ENCODE results near the gene MORF4L1.
A peak's percentile ranks its signal among the peaks of the same experiment; 100 is the strongest.
"Not testable (repeated sequence)": the region's sequence is repeated elsewhere in the genome, so short reads cannot be mapped to it uniquely, and the experiment has no call there.

Gene MORF4L1, protein sequence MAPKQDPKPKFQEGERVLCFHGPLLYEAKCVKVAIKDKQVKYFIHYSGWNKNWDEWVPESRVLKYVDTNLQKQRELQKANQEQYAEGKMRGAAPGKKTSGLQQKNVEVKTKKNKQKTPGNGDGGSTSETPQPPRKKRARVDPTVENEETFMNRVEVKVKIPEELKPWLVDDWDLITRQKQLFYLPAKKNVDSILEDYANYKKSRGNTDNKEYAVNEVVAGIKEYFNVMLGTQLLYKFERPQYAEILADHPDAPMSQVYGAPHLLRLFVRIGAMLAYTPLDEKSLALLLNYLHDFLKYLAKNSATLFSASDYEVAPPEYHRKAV

DNA sequence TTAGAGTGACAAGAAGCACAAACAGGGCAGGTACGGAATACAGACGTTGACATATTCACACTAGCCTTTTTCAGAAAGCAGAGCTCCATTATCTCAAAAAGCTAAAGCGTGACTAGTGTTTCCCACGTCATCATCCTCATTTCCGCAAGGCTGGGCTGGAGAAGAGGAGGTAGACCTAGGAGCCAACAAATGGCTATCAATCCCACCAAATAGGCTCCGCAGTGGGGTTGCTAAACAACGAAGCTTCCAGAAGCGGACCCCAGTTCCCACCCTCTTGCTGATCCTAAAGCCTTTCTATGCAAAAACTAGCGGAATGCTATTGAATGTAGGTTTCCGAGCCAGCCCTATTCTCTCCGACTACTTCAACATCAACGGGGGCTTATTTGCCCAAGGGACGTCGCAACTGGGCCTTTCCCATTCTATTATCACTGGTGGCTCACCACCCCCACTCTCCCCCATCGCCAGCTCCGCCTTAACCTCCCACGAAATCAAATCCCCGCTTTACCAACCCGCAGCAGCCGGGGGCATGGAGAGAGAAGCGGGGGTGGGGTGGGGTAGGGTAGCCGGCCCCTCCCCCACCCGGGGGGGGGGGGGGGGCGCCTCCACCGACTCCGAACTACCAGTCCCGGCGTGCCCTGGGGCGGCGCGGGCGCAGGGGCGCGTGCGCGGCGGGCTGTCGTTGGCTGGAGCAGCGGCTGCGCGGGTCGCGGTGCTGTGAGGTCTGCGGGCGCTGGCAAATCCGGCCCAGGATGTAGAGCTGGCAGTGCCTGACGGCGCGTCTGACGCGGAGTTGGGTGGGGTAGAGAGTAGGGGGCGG is at the start of gene MORF4L1:
Gene MORF4L1, plus strand, starts transcription at position 736 of the 817 bp plus-strand sequence. CDS start 128 bp downstream, outside the sequence.
- DNase-seq = peak; percentile 95

DNA sequence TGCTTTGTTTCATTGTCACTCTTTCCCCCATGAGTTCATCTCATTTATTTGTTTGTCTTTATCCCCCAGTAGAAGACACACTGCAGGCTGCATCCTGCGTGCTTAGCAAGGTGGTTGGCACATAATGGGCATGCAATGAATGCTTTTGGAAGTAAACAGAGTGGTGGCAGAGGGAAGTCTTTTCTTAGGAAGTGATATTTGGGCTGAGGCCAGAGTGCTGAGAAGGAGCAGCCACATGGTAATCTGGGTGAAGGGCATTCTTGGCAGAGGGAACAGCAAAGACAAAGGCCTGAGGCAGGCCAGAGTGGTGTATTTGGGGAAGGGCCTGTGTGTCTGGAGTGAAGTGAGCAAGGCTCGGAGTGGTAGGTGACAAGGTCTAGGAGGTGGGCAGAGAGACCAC is 43.8 kb upstream of the MORF4L1 start:
- no peak for DNase-seq

GRCh38 chr15:78830514-78831228 is 42.0 kb upstream of the MORF4L1 start:
- DNase-seq = peak; percentile 15

- DNase-seq = no peak
These were observed 41.2 kb upstream of the MORF4L1 start for GRCh38 chr15:78831229-78832207.

GRCh38 chr15:78836333-78836732 is 36.4 kb upstream of the MORF4L1 start:
- no peak for DNase-seq

DNA sequence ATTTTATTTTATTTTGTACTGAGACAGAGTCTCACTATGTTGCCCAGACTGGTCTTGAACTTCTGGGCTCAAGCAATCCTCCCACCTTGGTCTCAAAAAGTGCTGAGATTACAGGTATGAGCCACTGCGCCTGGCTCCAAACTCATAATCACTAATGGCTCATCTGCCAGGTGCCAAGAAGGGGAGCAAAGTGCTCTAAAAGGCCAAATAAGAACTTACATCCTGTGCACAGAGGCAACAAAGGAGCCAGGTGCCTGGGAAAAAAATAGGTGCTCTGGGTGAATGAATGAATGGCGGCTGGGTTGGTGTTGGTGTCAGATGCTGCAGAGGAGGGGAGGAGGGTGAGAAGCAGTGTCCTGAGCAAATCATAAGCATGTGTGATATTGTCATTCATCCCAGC is 35.6 kb upstream of the MORF4L1 start:
- DNase-seq = no peak

GRCh38 chr15:78837543-78837942 is 35.1 kb upstream of the MORF4L1 start:
- DNase-seq = no peak

GRCh38 chr15:78838489-78838888 is 34.2 kb upstream of the MORF4L1 start:
- DNase-seq = no peak

GRCh38 chr15:78839151-78839550 is 33.5 kb upstream of the MORF4L1 start:
- DNase-seq = not testable (repeated sequence)

DNA sequence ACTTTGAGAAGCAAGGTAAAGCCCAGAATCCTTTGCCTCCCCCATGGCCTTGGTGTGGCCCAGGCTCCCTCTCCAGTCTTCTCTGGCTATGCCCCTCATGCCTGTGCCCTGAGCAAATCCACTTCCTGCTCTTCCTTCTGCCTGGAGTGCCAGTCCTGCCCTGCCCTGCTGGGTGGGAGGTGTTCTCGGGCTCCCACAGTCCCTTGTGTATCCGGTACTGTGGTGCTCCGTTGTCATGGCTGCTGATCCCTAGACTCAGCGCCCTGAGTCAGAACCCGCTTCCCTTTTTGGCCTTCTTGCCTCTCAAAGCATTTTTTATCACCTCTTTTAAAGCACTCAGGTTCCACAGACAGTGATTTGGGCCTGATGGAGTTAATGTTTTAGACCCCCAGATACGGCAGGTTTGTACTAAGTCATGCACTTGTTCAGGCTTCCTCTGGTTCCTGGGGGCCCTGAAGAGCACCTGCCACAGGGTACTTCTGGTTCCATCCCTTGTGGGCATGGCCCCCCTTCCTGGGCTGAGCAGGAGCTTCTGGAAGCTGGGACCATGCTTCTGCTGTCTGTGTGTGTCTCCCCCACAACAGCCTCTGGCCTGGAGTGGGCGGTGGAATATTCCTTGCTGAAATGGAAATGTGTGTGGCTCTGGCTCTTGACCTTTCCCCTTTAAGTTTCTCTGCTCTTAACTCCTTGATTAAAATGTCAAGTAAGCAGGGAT is 31.9 kb upstream of the MORF4L1 start:
- DNase-seq = no peak

DNA sequence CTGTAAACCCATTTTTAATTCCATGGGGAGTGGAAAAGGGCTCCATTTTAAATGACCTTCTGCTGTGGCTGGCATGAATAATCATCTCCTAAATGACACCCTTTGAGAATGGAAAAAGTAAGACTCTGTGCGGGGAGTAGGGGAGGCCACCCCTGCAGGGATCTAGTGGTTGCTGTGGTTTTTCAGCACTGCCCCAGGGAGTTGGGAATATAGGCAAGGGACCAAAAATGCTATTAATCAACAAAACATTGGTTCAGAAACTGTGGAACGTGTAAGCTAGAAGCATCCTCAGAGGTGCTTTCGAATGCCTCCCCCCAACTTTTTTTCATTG is 31.3 kb upstream of the MORF4L1 start:
- no peak for DNase-seq

DNA sequence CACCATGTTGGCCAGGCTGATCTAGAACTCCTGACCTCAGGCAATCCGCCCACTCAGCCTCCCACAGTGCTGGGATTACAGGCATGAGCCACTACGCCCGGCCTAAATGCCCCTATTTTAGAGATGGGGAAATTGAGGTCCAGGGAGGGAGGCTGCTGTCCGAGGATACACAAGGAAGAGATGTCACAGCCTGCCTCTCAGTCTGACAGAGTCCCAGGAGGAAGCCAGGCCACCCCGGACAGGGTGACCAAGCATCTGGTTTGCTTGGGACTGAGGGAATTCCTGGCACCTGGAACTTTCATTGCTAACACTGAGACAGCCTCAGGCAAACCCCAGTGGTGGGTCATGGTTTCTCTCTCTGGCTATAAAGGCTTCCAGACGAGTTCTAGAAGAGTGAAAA is 30.8 kb upstream of the MORF4L1 start:
- DNase-seq = no peak

- no peak for DNase-seq
These were observed 30.2 kb upstream of the MORF4L1 start for GRCh38 chr15:78842519-78842918.

DNA sequence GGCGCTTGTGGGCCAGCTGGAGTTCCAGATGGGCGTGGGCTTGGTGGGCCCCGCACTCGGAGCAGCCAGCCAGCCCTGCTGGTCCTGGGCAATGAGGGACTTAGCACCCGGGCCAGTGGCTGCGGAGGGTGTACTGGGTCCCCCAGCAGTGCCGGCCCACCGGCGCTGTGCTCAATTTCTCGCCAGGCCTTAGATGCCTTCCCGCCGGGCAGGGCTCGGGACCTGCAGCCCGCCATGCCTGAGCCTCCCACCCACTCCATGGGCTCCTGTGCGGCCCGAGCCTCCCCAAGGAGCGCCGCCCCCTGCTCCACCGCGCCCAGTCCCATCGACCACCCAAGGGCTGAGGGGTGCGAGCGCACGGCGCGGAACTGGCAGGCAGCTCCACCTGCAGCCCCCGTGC is 25.8 kb upstream of the MORF4L1 start:
- DNase-seq = not testable (repeated sequence)

DNA sequence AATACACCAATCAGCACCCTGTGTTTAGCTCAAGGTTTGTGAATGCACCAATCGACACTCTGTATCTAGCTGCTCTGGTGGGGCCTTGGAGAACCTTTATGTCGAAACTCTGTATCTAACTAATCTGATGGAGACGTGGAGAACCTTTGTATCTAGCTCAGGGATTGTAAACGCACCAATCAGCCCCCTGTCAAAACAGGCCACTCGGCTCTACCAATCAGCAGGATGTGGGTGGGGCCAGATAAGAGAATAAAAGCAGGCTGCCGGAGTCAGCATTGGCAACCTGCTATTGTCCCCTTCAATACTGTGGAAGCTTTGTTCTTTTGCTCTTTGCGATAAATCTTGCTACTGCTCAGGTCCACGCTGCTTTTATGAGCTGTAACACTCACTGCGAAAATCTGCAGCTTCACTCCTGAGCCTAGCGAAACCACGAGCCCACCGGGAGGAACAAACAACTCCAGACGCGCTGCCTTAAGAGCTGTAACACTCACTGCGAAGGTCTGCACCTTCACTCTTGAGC is 25.2 kb upstream of the MORF4L1 start:
- DNase-seq = not testable (repeated sequence)

GRCh38 chr15:78850352-78850751 is 22.3 kb upstream of the MORF4L1 start:
- no peak for DNase-seq

GRCh38 chr15:78850941-78851755 is 21.5 kb upstream of the MORF4L1 start:
- no peak for DNase-seq

DNA sequence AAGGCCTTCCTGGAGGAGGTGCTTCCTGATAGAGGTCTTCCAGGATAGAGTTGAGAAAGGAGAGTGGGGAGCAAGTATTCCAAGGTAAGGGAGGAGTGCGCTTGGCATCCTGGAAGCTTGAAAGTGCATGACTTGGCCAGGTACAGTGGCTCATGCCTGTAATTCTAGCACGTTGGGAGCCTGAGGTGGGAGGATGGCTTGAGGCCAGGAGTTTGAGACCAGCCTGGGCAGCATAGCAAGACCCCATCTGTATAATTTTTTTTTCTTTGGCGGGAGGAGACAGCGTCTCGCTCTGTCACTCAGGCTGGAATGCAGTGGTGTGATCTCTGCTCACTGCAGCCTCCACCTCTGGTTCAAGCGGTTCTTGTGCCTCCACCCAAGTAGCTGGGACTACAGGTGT is 19.2 kb upstream of the MORF4L1 start:
- DNase-seq = no peak

GRCh38 chr15:78854833-78855372 is 17.8 kb upstream of the MORF4L1 start:
- no peak for DNase-seq

DNA sequence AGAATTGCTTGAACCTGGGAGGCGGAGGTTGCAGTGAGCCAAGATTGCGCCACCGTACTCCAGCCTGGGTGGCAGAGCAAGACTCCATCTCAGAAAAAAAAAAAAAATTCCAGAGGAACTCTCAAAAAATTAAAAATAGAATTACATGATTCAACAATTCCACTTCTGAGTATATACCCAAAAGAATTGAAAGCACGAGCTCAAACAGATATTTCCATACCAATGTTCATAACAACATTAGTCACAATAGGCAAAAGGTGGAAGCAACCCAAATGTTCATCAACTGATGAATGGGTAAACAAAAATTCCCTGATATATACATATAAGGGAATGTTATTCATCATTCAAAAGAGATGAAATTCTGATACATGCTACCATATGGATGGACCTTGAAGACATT is 16.9 kb upstream of the MORF4L1 start:
- no peak for DNase-seq
